Stimulated activated naive CD4-positive, alpha-beta T cell treated with Interleukin-2 at 50 U/mL for 16 hours (primary cell): Measurements from ENCODE around the gene ZNF554.
"Not testable (repeated sequence)": the region's sequence is repeated elsewhere in the genome, so short reads cannot be mapped to it uniquely, and the experiment has no call there.

Source experiments
- DNase-seq: peaks from one replicate; lab custom pipeline; 2025; lab: John Stamatoyannopoulos, UW

ZNF554 gene

DNA sequence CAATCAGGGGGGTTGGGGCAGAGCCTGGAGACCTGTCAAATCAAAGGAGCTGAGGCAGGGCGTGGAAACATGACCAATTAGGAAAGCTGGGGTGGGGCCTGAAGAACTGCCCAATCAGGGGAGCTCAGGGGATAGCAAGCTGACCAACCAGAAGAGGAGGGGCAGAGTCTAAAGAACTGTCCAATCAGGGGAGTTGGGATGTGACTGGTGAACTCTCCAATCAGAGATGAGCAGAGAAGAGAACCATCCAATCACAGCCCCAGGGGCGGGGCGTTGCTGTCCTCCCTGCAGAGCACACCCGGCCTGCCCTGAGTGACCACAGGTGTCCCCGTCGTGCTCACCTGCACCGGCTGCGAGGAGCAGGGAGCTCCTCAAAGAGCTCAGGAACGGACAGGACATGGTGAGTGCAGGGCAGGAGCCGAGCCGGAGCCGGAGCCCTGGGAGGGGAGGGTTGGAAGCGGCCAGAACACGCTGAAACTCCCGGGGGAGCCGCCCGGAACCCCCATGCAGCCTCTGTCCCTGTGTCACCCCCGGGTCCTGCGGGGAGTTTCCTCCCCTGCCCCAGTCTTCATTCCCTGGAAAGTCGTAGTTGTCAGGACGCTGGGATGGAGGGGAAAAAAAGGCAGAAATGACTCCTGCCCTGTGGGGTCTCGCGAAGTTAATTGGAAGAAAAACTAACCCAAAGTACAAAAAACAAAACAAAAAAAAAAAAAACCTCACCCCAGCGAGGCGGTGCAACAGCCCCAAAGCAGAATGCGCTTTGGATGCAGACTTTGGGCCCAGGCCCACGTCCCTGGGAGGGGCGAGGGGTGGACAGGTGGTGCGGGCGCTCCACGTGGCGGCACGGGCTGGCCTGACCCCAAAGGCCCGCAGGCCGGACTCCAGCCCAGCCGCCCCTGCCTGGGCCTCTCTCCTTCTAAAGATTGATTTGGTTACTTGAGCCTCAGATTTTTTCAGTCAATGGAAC is 47.6 kb downstream of the ZNF554 start, which contains the start of gene ZNF556:
ZNF556 (plus strand) TSS at position 311 of the 967 bp plus-strand sequence; CDS start at position 398, 87 bp downstream.
- DNase-seq, result no peak

DNA sequence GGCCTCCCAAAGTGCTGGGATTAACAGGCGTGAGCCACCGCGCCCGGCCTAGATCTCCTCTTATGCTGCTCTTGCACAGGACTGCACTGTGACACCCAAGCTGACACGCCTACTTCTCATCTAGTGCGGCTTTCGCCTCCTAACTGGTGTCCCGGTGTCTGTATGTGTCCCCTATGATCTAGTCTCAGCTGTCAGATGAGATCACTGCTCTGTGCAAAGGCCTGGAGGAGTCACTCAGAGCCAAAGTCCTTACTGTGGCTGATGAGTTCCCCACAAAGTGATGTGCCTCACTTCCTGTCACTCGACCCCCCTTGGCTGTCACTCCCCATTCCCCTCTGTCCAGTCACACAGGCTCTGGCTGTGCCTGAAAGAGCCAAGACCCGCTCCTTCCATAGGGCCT is 50.0 kb downstream of the ZNF554 start:
- no peak for DNase-seq

DNA sequence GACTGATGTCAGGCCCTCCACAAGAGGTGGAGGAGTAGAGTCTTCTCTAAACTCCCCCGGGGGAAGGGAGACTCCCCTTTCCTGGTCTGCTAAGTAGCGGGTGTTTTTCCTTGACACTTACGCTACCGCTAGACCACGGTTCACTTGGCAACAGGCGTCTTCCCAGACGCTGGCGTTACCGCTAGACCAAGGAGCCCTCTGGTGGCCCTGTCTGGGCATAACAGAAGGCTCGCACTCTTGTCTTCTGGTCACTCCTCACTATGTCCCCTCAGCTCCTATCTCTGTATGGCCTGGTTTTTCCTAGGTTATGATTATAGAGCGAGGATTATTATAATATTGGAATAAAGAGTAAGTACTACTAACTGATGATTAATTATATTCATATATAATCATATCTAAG is 52.5 kb downstream of the ZNF554 start:
- DNase-seq, result not testable (repeated sequence)

DNA sequence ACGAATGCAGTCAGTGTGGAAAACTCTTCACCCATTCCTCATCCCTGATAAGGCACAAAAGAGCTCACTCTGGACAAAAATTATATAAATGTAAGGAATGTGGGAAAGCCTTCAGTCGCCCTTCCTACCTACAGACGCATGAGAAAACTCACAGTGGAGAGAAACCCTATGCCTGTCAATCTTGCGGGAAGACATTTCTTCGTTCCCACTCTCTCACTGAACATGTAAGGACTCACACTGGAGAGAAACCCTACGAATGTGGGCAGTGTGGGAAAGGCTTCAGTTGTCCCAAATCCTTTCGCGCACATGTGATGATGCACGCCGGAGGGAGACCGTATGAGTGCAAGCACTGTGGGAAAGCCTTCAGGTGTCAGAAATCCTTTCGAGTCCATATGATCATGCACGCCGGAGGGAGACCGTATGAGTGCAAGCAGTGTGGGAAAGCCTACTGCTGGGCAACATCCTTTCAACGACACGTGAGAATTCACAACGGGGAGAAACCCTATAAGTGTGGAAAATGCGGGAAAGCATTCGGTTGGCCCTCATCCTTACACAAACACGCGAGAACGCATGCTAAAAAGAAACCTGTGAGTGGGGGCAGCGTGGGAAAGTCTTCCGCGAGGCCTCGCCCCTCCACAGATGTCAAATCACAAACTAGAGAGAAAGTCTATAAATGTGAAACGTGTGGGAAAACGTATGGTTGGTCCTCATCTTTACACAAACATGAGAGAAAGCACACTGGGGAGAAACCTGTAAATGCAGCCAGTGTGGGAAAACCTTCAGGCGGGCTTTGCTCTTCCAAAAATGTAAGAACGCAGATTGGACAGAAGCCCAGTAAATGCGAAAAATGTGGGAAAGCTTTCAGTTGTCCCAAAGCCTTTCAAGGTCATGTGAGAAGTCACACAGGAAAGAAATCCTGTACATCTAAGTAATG is 58.0 kb downstream of the ZNF554 start:
- DNase-seq, result no peak

DNA sequence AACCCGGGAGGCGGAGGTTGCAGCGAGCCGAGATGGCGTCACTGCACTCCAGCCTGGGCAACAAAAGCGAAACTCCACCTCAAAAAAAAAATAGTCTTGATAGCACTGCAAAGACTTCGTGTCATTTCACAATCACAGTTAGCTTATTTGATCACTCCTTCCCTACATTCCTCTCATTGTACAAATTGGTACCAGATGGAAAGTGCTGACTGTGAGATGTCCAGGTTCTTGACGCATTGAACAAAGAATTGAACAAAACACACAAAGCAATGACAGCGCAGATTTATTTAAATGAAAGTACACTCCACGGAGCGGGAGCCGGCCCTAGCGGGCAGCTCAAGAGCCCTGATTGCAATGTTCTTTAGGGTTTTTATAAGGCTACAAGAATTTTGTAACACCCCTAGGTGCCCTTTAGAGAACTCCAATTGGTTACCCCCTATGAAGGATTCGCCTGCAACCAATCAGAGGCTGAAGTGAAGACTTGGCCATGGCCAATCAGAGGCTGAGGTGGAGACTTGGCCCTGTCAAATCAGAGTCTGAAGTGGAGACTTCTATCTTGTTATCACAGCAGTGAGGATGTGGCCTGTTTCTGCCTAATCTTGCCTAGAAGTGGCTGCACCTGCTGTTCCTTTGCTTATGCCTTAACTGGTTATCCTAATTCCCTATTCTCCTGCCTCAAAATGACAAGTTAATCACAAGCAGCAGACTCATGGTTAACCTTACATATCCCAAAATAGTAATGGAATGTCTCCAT is 64.2 kb downstream of the ZNF554 start:
- no peak for DNase-seq

DNA sequence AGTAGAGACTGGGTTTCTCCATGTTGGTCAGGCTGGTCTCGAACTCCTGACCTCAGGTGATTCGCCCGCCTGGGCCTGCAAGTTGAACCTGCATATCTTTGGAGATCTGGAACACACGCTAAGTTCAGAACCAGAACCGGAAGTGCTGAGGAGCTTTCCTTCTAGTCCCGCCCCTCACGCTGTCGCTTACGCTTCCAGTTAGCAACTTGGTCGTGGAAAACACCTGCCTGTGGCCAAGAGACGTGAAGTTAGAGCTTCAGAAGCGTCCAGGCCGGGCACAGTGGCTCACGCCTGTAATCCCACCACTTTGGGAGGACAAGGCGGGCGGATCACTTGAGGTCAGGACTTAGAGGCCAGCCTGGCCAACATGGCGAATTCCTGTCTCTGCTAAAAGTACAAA is 66.1 kb downstream of the ZNF554 start:
- DNase-seq, result no peak
